ENCODE data around the gene SREBF1. TPM values are rescaled to one million over a fixed set of nuclear protein-coding genes. Genes with fewer than 3 reads are reported as not detected.

SREBF1 gene
- total RNA-seq, 4 donors from 2014 or later, result 16.1 to 90.7 (median 56.1) TPM

DNA sequence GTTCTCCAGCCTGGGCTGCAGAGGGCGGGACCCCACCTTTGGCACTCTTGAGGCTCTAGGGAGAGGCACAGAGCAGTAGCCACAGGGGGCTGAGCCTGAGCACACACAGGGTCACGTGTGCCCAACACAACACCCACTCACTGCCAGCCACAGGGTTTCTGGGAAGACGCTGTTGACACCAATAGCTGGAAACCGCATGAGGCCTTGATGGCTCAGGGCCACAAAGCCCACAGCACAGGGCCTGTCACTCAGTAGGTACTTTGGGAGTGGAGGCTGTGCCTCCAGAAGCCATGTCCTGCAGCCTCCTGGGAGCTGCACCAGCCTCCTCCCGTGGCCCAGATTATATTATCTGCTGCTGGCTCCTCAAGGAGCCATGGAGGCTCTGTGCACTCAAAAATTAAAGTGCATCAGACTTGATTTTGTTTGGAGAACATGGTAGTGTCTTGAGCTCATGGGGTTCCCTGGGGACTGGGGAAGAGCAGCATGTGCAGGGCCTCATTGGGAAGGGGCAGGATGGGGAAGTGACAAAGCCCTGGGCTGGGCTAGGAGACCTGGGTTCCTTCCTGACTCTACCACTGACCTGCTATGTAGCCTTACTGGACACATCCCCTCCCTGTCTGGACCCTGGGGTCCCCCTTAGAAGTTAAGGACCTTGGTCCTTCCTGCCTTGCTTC is 12.5 kb upstream of the SREBF1 start:
- TF ChIP-seq CTCF (IDR thresholded peaks at IDR 0.05), result no peak
- no peak for TF ChIP-seq POLR2A (IDR thresholded peaks at IDR 0.05)
- TF ChIP-seq EP300 (IDR thresholded peaks at IDR 0.05), result no peak
- TF ChIP-seq POLR2AphosphoS5 (IDR thresholded peaks at IDR 0.05), result peak; percentile 68
- no peak overlapping the region for H3K4me3 ChIP-seq
- H3K27me3 ChIP-seq, result no peaks in the 10 kb centered on the region
- peak; percentile 69 for ATAC-seq
- WGBS, 2 donors (ENCODE audit: low coverage in 1 of 2), result 12 to 72% methylated on average over 3 to 4 of the region's 5 CpGs
- H3K36me3 ChIP-seq, result peaks cover 0 to 47% of the 10 kb centered on the region in 2 donors
- peak overlapping the region; percentile 36 to 79 (median 75) for H3K27ac ChIP-seq
- no peaks in the 10 kb centered on the region for H3K9me3 ChIP-seq
- peaks cover 4 to 52% (median 25%) of the 10 kb centered on the region in 3 donors for H3K4me1 ChIP-seq

GRCh38 chr17:17848311-17849082 is 11.7 kb upstream of the SREBF1 start:
- ATAC-seq, result no peak
- no peaks in the 10 kb centered on the region for H3K27me3 ChIP-seq
- H3K4me1 ChIP-seq, result peaks cover 4 to 47% (median 25%) of the 10 kb centered on the region in 3 donors
- H3K36me3 ChIP-seq, result peaks cover 0 to 47% of the 10 kb centered on the region in 2 donors
- TF ChIP-seq POLR2A (IDR thresholded peaks at IDR 0.05) (no peak), CTCF (IDR thresholded peaks at IDR 0.05) (no peak), EP300 (IDR thresholded peaks at IDR 0.05) (no peak), POLR2AphosphoS5 (IDR thresholded peaks at IDR 0.05) (no peak)
- WGBS, 2 donors (ENCODE audit: low coverage in 1 of 2), result 86 to 93% methylated on average over 1 to 2 of the region's 10 CpGs
- H3K4me3 ChIP-seq, result no peak overlapping the region
- H3K27ac ChIP-seq, result peak overlapping the region in 3 of 4 donors; percentile 75 to 79 (median 75)
- no peaks in the 10 kb centered on the region for H3K9me3 ChIP-seq

DNA sequence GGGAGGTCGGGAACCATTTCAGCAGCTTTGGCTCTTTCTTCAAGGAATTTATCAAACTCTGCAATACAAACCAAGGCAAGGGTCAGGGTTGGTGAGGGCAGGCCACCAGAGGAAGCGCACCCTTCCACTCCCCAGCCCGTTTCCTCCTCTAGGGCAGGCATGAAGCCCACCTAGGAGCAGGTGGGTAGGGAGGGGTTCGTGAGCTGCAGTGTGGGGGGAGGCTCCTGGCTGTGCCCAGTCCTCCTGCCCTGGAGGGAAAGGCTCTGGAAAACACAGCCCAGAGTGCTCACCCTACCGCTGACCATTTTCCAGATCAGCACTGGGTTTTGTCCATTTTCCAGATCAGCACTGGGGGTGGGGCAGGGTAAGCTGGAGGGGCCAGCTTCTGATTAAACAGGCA is 10.9 kb upstream of the SREBF1 start:
- Histone ChIP-seq H3K36me3 (peaks cover 0 to 47% of the 10 kb centered on the region in 2 donors), H3K27ac (peak overlapping the region in 2 of 4 donors; percentile 75 to 79), H3K27me3 (no peaks in the 10 kb centered on the region), H3K4me3 (no peak overlapping the region), H3K9me3 (no peaks in the 10 kb centered on the region), H3K4me1 (peaks cover 4 to 40% (median 25%) of the 10 kb centered on the region in 3 donors)
- TF ChIP-seq POLR2A (IDR thresholded peaks at IDR 0.05), result no peak
- no peak for TF ChIP-seq EP300 (IDR thresholded peaks at IDR 0.05)
- TF ChIP-seq POLR2AphosphoS5 (IDR thresholded peaks at IDR 0.05), result no peak
- TF ChIP-seq CTCF (IDR thresholded peaks at IDR 0.05), result no peak
- no peak for ATAC-seq
- WGBS, 2 donors (ENCODE audit: low coverage in 1 of 2), result no CpG with 5 or more reads among the region's 5 CpGs

DNA sequence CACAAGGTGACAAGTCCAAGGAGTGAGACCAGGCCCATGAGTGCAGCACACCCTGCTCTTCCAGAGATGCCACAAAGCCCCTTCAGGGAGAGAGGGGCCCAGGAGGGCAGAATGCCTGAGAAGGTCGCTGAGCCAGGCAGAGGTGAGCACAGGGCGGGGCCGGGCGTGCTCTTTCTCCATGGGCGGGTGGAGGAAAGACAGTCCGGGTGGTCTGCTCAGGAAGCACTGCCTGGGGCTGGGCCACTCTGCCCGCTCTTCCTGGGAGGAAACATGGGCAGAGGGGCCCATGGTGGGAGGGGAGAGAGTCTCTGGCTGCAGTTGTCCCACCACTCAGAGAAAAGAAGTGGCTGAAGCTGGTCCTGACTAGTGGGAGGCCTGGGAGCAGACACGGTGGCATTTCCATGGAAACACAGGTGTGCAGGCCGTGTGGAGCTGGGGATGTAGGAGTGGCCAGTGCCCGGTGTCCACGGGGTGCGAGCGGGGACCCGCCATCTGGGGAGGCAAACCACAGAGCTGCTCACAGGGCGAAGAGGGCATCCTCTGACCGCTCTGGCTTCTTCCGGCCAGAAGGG is 10.4 kb upstream of the SREBF1 start:
- Histone ChIP-seq H3K27ac (no peak overlapping the region), H3K36me3 (peaks cover 0 to 44% of the 10 kb centered on the region in 2 donors), H3K9me3 (no peaks in the 10 kb centered on the region), H3K4me1 (peaks cover 4 to 40% (median 25%) of the 10 kb centered on the region in 3 donors), H3K27me3 (no peaks in the 10 kb centered on the region), H3K4me3 (no peak overlapping the region)
- TF ChIP-seq EP300 (IDR thresholded peaks at IDR 0.05), result no peak
- no peak for TF ChIP-seq POLR2A (IDR thresholded peaks at IDR 0.05)
- no peak for TF ChIP-seq POLR2AphosphoS5 (IDR thresholded peaks at IDR 0.05)
- no peak for TF ChIP-seq CTCF (IDR thresholded peaks at IDR 0.05)
- ATAC-seq, result no peak
- WGBS, 2 donors (ENCODE audit: low coverage in 1 of 2), result 0 to 100% methylated on average over 1 of the region's 17 CpGs
